K562 (cell line): Measurements from ENCODE around the gene PIRT. TPM values are rescaled to one million over a fixed set of nuclear protein-coding genes. Genes with fewer than 3 reads are reported as not detected.

Experiments
- ATAC-seq: fragments of 200-7000 bp; cut with Tn5 transposase; 3 replicates; pipeline ENCODE4 v1.9.1; 2020; ENCODE audit warnings: moderate library complexity
- BruUV-seq: library from RNA; stranded (reverse); fragments of 400-500 nt; replicated peaks from 2 replicates; lab custom pipeline; 2021; lab: Mats Ljungman, UMichigan
- CTCF ChIA-PET: fragments of 300-600 bp; formaldehyde crosslinking; extraction: SDS; loops from one replicate; lab custom pipeline; 2021; ENCODE audit warnings: low intra/inter-chr PET ratio; lab: Yijun Ruan, JAX
- POLR2A ChIA-PET: fragments of 300-600, 350-650 bp; sonication (Branson Sonifier 250); formaldehyde crosslinking; extraction: SDS; loops from one replicate; lab custom pipeline; 2021; ENCODE audit warnings: antibody characterized with exemption, inconsistent platforms; lab: Yijun Ruan, JAX
- DNase-seq, 4 experiments: peaks; one replicate each; pipeline versions ENCODE4 v3.0.0 to v3.0.0-alpha.2; 2011 to 2018; ENCODE audit warnings: low spot score in 3 of 4, mixed read lengths in 3 of 4; ENCODE audit errors: extremely low read depth in 1 of 4
- FAIRE-seq: peaks from 2 replicates; lab custom pipeline; 2011; peaks lifted over from hg19 to GRCh38; lab: Jason Lieb, UNC
- H2AFZ ChIP-seq: 2 replicates; pipeline ENCODE4 v1.6.0; 2011; ENCODE audit warnings: low read depth, low read length, control low read depth, inconsistent platforms
- H3K27ac ChIP-seq: fragments of 200-600 bp; 3 replicates; pipeline ENCODE4 v1.8.0; 2011; ENCODE audit warnings: low read depth, mild to moderate bottlenecking, control low read depth, inconsistent platforms, low read length, moderate library complexity, mixed read lengths; ENCODE audit errors: extremely low read depth
- H3K27me3 ChIP-seq, 2 experiments: fragments of 300-600 bp in 1 of 2; 2 replicates in 1 of 2; 3 replicates in 1 of 2; pipeline versions ENCODE4 v1.6.0 to v1.8.0; 2011; ENCODE audit warnings: inconsistent platforms in 2 of 2, low read length in 2 of 2, mild to moderate bottlenecking in 1 of 2, mixed read lengths in 1 of 2, moderate library complexity in 1 of 2; ENCODE audit not compliant: control insufficient read depth in 2 of 2, insufficient read depth in 2 of 2
- H3K36me3 ChIP-seq: fragments of 300-600 bp; 3 replicates; pipeline ENCODE4 v1.8.0; 2011; ENCODE audit warnings: mild to moderate bottlenecking, low read length, inconsistent platforms; ENCODE audit not compliant: control insufficient read depth, insufficient read depth
- H3K4me1 ChIP-seq, 2 experiments: fragments of 200-600 bp in 1 of 2; replicated peaks in 1 of 2; 2 replicates in 1 of 2; 3 replicates in 1 of 2; pipeline versions ENCODE4 v1.5.1 to v1.8.0; 2011; ENCODE audit warnings: inconsistent platforms in 2 of 2, low read length in 2 of 2, mild to moderate bottlenecking in 1 of 2, mixed read lengths in 1 of 2, moderate library complexity in 1 of 2; ENCODE audit not compliant: control insufficient read depth in 2 of 2, insufficient read depth in 2 of 2
- H3K4me2 ChIP-seq: 2 replicates; pipeline ENCODE4 v1.6.1; 2011; ENCODE audit warnings: low read length, control low read depth, inconsistent platforms, mixed read lengths; ENCODE audit not compliant: insufficient read depth
- H3K4me3 ChIP-seq: fragments of 200-600 bp; sonication (generic), shearing (Covaris generic); 2 replicates; pipeline ENCODE4 v1.5.1; 2016; ENCODE audit warnings: control low read depth, inconsistent platforms
- H3K79me2 ChIP-seq: fragments of 200-600 bp; 3 replicates; pipeline ENCODE4 v1.8.0; 2011; ENCODE audit warnings: low read length, inconsistent platforms; ENCODE audit not compliant: control insufficient read depth, insufficient read depth
- H3K9ac ChIP-seq, 2 experiments: 2 replicates each; pipeline versions ENCODE4 v1.6.0 to v1.6.1; 2011; ENCODE audit warnings: low read depth in 2 of 2, low read length in 2 of 2, control low read depth in 1 of 2, inconsistent platforms in 1 of 2, mild to moderate bottlenecking in 1 of 2, mixed read lengths in 1 of 2; ENCODE audit not compliant: insufficient read depth in 1 of 2
- H3K9me1 ChIP-seq: one replicate; pipeline ENCODE4 v1.6.0; 2011; ENCODE audit warnings: inconsistent platforms, mild to moderate bottlenecking, low read length, moderate library complexity; ENCODE audit not compliant: control insufficient read depth, insufficient read depth
- H3K9me3 ChIP-seq: replicated peaks from 2 replicates; pipeline ENCODE4 v1.5.1; 2011; ENCODE audit warnings: low read depth, low read length, inconsistent platforms; ENCODE audit not compliant: control insufficient read depth, insufficient read depth
- H4K20me1 ChIP-seq: replicated peaks from 2 replicates; pipeline ENCODE4 v1.6.1; 2011; ENCODE audit warnings: low read length, inconsistent platforms, mixed read lengths; ENCODE audit not compliant: control insufficient read depth, insufficient read depth
- CBFB ChIP-seq: sonication (generic); formaldehyde crosslinking; IDR thresholded peaks from 2 replicates; pipeline ENCODE4 v1.4.0; 2020; ENCODE audit warnings: mild to moderate bottlenecking, missing genetic modification reagents
- EWSR1 ChIP-seq: fragments of 450-650 bp; IDR thresholded peaks from 2 replicates; pipeline ENCODE4 v1.6.1; 2018; ENCODE audit warnings: borderline replicate concordance, mild to moderate bottlenecking, low read depth, moderate library complexity; ENCODE audit not compliant: partially characterized antibody
- FOXJ2 ChIP-seq: fragments of 200-800 bp; sonication (Bioruptor generic); IDR thresholded peaks from 2 replicates; pipeline ENCODE4 v1.6.1; 2016; ENCODE audit warnings: missing genetic modification characterization, missing compliant biosample characterization
- HCFC1 ChIP-seq: IDR thresholded peaks from 2 replicates; pipeline ENCODE4 v1.6.1; 2012; ENCODE audit warnings: low read depth, low read length, improper control_type of control experiment
- JUND ChIP-seq, 2 experiments: IDR thresholded peaks; 2 replicates in 1 of 2; 3 replicates in 1 of 2; pipeline ENCODE4 v1.6.1; 2011; ENCODE audit warnings: borderline replicate concordance in 2 of 2, low read depth in 2 of 2, low read length in 2 of 2, improper control_type of control experiment in 1 of 2, missing biosample characterization in 1 of 2, missing genetic modification characterization in 1 of 2, missing genetic modification reagents in 1 of 2
- MECOM ChIP-seq: fragments of 250-450 bp; sonication (Bioruptor Pico); IDR thresholded peaks from 2 replicates; pipeline ENCODE4 v1.8.0; 2022; ENCODE audit warnings: inconsistent platforms
- MITF ChIP-seq: IDR thresholded peaks from 2 replicates; pipeline ENCODE4 v1.6.1; 2014; ENCODE audit warnings: antibody characterized with exemption
- POU5F1 ChIP-seq: fragments of 150-350 bp; IDR thresholded peaks from 2 replicates; pipeline ENCODE4 v1.6.1; 2014; ENCODE audit warnings: borderline replicate concordance, low read length, low read depth, mild to moderate bottlenecking; ENCODE audit not compliant: partially characterized antibody
- U2AF1 ChIP-seq: fragments of 200-400 bp; formaldehyde crosslinking; optimal IDR thresholded peaks from 2 replicates; pipeline ENCODE3; 2017; ENCODE audit warnings: mild to moderate bottlenecking, low read depth, low read length, moderate library complexity
- ZNF507 ChIP-seq: conservative IDR thresholded peaks from 2 replicates; pipeline ENCODE4 v1.6.1; 2017; ENCODE audit warnings: missing genetic modification characterization, missing compliant biosample characterization
- WGBS: fragments of 100-300 bp; shearing (Covaris generic); methylation state at CpG from one replicate; pipeline ENCODE4 v1.1.6; 2016; ENCODE audit warnings: low coverage, mixed read lengths; ENCODE audit not compliant: insufficient coverage; ENCODE audit errors: missing lambda C conversion rate; 5-methylcytosine and 5-hydroxymethylcytosine counted together
- in situ Hi-C: fragments of 300-500 bp; cut with MboI; formaldehyde crosslinking; loops from 4 replicates; pipeline ENCODE4 v1.15.0; 2018; ENCODE audit warnings: inconsistent platforms, mixed read lengths
- intact Hi-C: fragments of 100-400 bp; cut with micrococcal nuclease; formaldehyde crosslinking; loops from 2 replicates; pipeline ENCODE4 v1.14.2; 2022
- polyA plus RNA-seq, 8 experiments: library from polyadenylated mRNA; depleted of rRNA in 4 of 8; stranded (reverse) in 5 of 8; unstranded in 3 of 8; fragments of >200 nt; fragmentation: Nextera tagmentation in 2 of 8; fragmentation: Illumina TruSeq in 1 of 8; extraction: Ambion mirVana in 2 of 8; extraction: Trizol in 1 of 8; gene quantifications; 2 replicates each; pipeline versions ENCODE4 v1.2.1 to v1.2.3, GENCODE V29; 2011 to 2014; ENCODE audit warnings: inconsistent platforms in 1 of 8, missing spikeins in 1 of 8
- total RNA-seq, 7 experiments: library from RNA; depleted of rRNA in 6 of 7; stranded (reverse); fragments of >200 nt in 6 of 7; fragmentation: Illumina TruSeq in 2 of 7; extraction: Trizol in 2 of 7; gene quantifications; 2 replicates each; pipeline versions ENCODE4 v1.2.1 to v1.2.3, GENCODE V29; 2011 to 2021; ENCODE audit warnings: low replicate concordance in 1 of 7
- TF ChIP-seq, protein P1 (sequence below): fragments of 250-450 bp; sonication (Bioruptor Pico); IDR thresholded peaks from 2 replicates; pipeline ENCODE4 v1.5.0; 2020; ENCODE audit warnings: mild to moderate bottlenecking

Gene PIRT
- total and polyA plus RNA-seq, 9 of the 15 experiments (the other 6 are each of a cell fraction or from before 2014, with no cell fraction given) = not detected

DNA sequence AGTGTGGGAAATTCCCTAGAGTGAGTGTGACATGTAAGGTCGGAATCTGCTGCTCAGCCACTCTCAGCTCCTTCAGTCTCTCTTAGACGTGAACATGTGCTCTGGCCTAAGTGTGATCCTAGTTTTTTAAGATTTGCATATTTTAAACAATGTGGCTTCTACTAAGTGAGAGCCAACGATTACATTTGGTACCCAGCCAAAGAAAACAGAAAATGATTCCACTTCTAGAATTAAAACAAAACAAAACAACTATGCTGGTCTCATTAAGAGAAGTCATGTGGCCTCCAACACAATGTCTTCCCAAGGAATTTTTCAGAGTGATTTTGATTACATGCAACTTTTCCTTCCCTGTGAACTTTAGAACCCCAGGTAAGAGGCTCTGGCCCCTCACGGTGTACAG lies 44.1 kb downstream of the PIRT start:
- POLR2A ChIA-PET = no interaction called here
- no peak overlapping the region for H3K4me3 ChIP-seq
- intact Hi-C loops = no loop called here
- H3K9me3 ChIP-seq = no peaks in the 10 kb centered on the region
- TF ChIP-seq U2AF1 (no peak), JUND (IDR thresholded peaks at IDR 0.05; ENCODE audit: borderline replicate concordance, low read depth, low read length) (no peak), JUND (tag; IDR thresholded peaks at IDR 0.05; ENCODE audit: borderline replicate concordance, low read depth, low read length) (no peak), ZNF507 (tag) (no peak), POU5F1 (no peak), MECOM (CRISPR knock-in tag) (no peak), HCFC1 (no peak), EWSR1 (no peak), MITF (no peak), FOXJ2 (tag) (no peak), CBFB (CRISPR knock-in tag) (no peak)
- TF ChIP-seq, protein P1, sequence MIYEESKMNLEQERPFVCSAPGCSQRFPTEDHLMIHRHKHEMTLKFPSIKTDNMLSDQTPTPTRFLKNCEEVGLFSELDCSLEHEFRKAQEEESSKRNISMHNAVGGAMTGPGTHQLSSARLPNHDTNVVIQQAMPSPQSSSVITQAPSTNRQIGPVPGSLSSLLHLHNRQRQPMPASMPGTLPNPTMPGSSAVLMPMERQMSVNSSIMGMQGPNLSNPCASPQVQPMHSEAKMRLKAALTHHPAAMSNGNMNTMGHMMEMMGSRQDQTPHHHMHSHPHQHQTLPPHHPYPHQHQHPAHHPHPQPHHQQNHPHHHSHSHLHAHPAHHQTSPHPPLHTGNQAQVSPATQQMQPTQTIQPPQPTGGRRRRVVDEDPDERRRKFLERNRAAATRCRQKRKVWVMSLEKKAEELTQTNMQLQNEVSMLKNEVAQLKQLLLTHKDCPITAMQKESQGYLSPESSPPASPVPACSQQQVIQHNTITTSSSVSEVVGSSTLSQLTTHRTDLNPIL (CRISPR knock-in tag) = no peak
- FAIRE-seq (no peak), ATAC-seq (no peak), DNase-seq (no peak)
- no TSS peak for BruUV-seq
- H3K36me3 ChIP-seq = no peaks in the 10 kb centered on the region
- no peaks in the 10 kb centered on the region; a peak in 1 of 5 replicates for H3K4me1 ChIP-seq
- no peaks in the 10 kb centered on the region; a peak in 2 of 5 replicates for H3K27me3 ChIP-seq
- in situ Hi-C loops = no loop called here
- H2AFZ ChIP-seq = no peak overlapping the region
- WGBS = 12% methylated on average over 4 of the region's 4 CpGs
- H3K27ac ChIP-seq = no peak overlapping the region
- no peaks in the 10 kb centered on the region for H4K20me1 ChIP-seq
- H3K4me2 ChIP-seq = no peak overlapping the region
- H3K9ac ChIP-seq = no peak overlapping the region
- CTCF ChIA-PET = no interaction called here
- H3K9me1 ChIP-seq = no peaks in the 10 kb centered on the region
- H3K79me2 ChIP-seq = no peaks in the 10 kb centered on the region
